HT1080 (cell line): ENCODE results near the gene ETV7. TPM values are rescaled to one million over a fixed set of nuclear protein-coding genes. Genes with fewer than 3 reads are reported as not detected.
"Not testable (repeated sequence)": the region's sequence is repeated elsewhere in the genome, so short reads cannot be mapped to it uniquely, and the experiment has no call there.

Experiments
- DNase-seq: peaks from one replicate; pipeline ENCODE4 v3.0.0-alpha.2; 2015; ENCODE audit warnings: low read depth
- total RNA-seq: library from RNA; depleted of rRNA; stranded (reverse); fragments of >200 nt; shearing (Covaris generic); gene quantifications from 2 replicates; pipeline ENCODE4 v1.2.3, GENCODE V29; 2014

ETV7 gene
- total RNA-seq, 1 experiment from 2014 or later, result not detected

- no peak for DNase-seq
Observed at GRCh38 chr6:36343109-36343680, 44.3 kb downstream of the ETV7 start.

- DNase-seq, result peak; percentile 32
Observed at GRCh38 chr6:36340618-36341454, 46.6 kb downstream of the ETV7 start.

- DNase-seq, result no peak
Observed at GRCh38 chr6:36340306-36340617, 47.2 kb downstream of the ETV7 start.

- DNase-seq, result no peak
Observed at GRCh38 chr6:36339146-36339545, 48.3 kb downstream of the ETV7 start.

- not testable (repeated sequence) for DNase-seq
Observed at GRCh38 chr6:36338223-36338622, 49.2 kb downstream of the ETV7 start.

- DNase-seq, result no peak
Observed at GRCh38 chr6:36337814-36338213, 49.7 kb downstream of the ETV7 start.

- no peak for DNase-seq
Observed at GRCh38 chr6:36336779-36337241, 50.7 kb downstream of the ETV7 start, which contains the start of gene BNIP5. Gene BNIP5, minus strand, starts transcription at chr6:36336888. Its CDS starts 6,198 bp downstream, at chr6:36330690.

GRCh38 chr6:36336208-36336710, 51.2 kb downstream of the ETV7 start:
- DNase-seq, result no peak

GRCh38 chr6:36335465-36336207, 51.8 kb downstream of the ETV7 start:
- no peak for DNase-seq

- no peak for DNase-seq
Observed at GRCh38 chr6:36334832-36335459, 52.5 kb downstream of the ETV7 start.

- no peak for DNase-seq
Observed at GRCh38 chr6:36333931-36334725, 53.3 kb downstream of the ETV7 start.

- no peak for DNase-seq
Observed at GRCh38 chr6:36333171-36333895, 54.1 kb downstream of the ETV7 start.

GRCh38 chr6:36331381-36331780, 56.1 kb downstream of the ETV7 start:
- no peak for DNase-seq

GRCh38 chr6:36330366-36330765, 57.1 kb downstream of the ETV7 start:
- no peak for DNase-seq

GRCh38 chr6:36329798-36330291, 57.6 kb downstream of the ETV7 start:
- DNase-seq, result no peak

GRCh38 chr6:36328600-36328999, 58.9 kb downstream of the ETV7 start:
- DNase-seq, result no peak

GRCh38 chr6:36327919-36328236, 59.6 kb downstream of the ETV7 start:
- DNase-seq, result no peak

- no peak for DNase-seq
Observed at GRCh38 chr6:36327226-36327918, 60.1 kb downstream of the ETV7 start.

- no peak for DNase-seq
Observed at GRCh38 chr6:36326356-36326995, 61.0 kb downstream of the ETV7 start.
